Naive thymus-derived CD4-positive, alpha-beta T cell (primary cell): ENCODE measurements around the gene FAM89A. TPM values are rescaled to one million over a fixed set of nuclear protein-coding genes. Genes with fewer than 3 reads are reported as not detected.
"Not testable (repeated sequence)": the region's sequence is repeated elsewhere in the genome, so short reads cannot be mapped to it uniquely, and the experiment has no call there.

Experiments
- ATAC-seq: fragments of 150-1000 bp; cut with Tn5 transposase; 2 replicates; pipeline ENCODE4 v1.10.0; 2021; ENCODE audit warnings: mild to moderate bottlenecking, moderate library complexity
- CTCF ChIA-PET: fragments of 350-600 bp; sonication (Branson Sonifier 250); formaldehyde crosslinking; loops from one replicate; lab custom pipeline; 2021; ENCODE audit warnings: antibody characterized with exemption; lab: Charles Lee
- POLR2A ChIA-PET: fragments of 350-600 bp; sonication (Branson Sonifier 250); formaldehyde crosslinking; loops from one replicate; lab custom pipeline; 2021; ENCODE audit warnings: antibody characterized with exemption, inconsistent platforms; lab: Charles Lee
- DNase-seq, 9 donors: peaks; one replicate each; pipeline versions ENCODE4 v3.0.0 to v3.0.0-alpha.2; 2020 to 2022; ENCODE audit warnings: mixed read lengths in 1 of 9
- H3K27ac ChIP-seq: one replicate; pipeline ENCODE4 v1.7.0; 2013; ENCODE audit warnings: mild to moderate bottlenecking, low read depth, low read length, moderate library complexity
- H3K27me3 ChIP-seq, 2 donors: one replicate each; pipeline ENCODE4 v1.7.0; 2013; ENCODE audit warnings: low read length in 2 of 2, mild to moderate bottlenecking in 2 of 2, moderate library complexity in 2 of 2; ENCODE audit not compliant: control insufficient read depth in 2 of 2, insufficient read depth in 2 of 2
- H3K36me3 ChIP-seq, 3 experiments: 1 replicate in 2 of 3; 2 replicates in 1 of 3; pipeline ENCODE4 v1.7.0; 2013; ENCODE audit warnings: low read length in 3 of 3, mild to moderate bottlenecking in 3 of 3, moderate library complexity in 1 of 3; ENCODE audit not compliant: insufficient read depth in 3 of 3, control insufficient read depth in 2 of 3
- H3K4me1 ChIP-seq, 2 donors: one replicate each; pipeline ENCODE4 v1.7.0; 2013; ENCODE audit warnings: low read length in 2 of 2, mild to moderate bottlenecking in 2 of 2, moderate library complexity in 1 of 2; ENCODE audit not compliant: control insufficient read depth in 2 of 2, insufficient read depth in 2 of 2
- H3K4me3 ChIP-seq: 2 replicates; pipeline ENCODE4 v1.7.0; 2013; ENCODE audit warnings: mild to moderate bottlenecking, low read length
- H3K9me3 ChIP-seq, 3 experiments: 1 replicate in 2 of 3; 2 replicates in 1 of 3; pipeline ENCODE4 v1.7.0; 2013; ENCODE audit warnings: low read length in 3 of 3; ENCODE audit not compliant: control insufficient read depth in 2 of 3
- H3K27ac Mint-ChIP-seq, 9 donors: one replicate each; pipeline ENCODE4 v1.8.0; 2020 to 2022; ENCODE audit warnings: mixed read lengths in 9 of 9, mild to moderate bottlenecking in 8 of 9, moderate library complexity in 5 of 9, inconsistent platforms in 2 of 9
- H3K27me3 Mint-ChIP-seq, 5 donors: one replicate each; pipeline ENCODE4 v1.8.0; 2021 to 2022; ENCODE audit warnings: mixed read lengths in 5 of 5, mild to moderate bottlenecking in 1 of 5
- H3K36me3 Mint-ChIP-seq, 5 donors: one replicate each; pipeline ENCODE4 v1.8.0; 2020 to 2022; ENCODE audit warnings: mixed read lengths in 5 of 5, mild to moderate bottlenecking in 3 of 5, inconsistent platforms in 1 of 5
- H3K4me1 Mint-ChIP-seq, 7 donors: one replicate each; pipeline ENCODE4 v1.8.0; 2020 to 2022; ENCODE audit warnings: mixed read lengths in 7 of 7, mild to moderate bottlenecking in 3 of 7, inconsistent platforms in 1 of 7
- H3K4me3 Mint-ChIP-seq, 10 donors: one replicate each; pipeline ENCODE4 v1.8.0; 2020 to 2022; ENCODE audit warnings: mild to moderate bottlenecking in 10 of 10, mixed read lengths in 10 of 10, moderate library complexity in 6 of 10, inconsistent platforms in 2 of 10
- H3K9me3 Mint-ChIP-seq, 11 donors: one replicate each; pipeline ENCODE4 v1.8.0; 2020 to 2022; ENCODE audit warnings: mixed read lengths in 11 of 11, mild to moderate bottlenecking in 4 of 11, inconsistent platforms in 1 of 11, moderate library complexity in 1 of 11
- intact Hi-C, 2 donors: fragments of 100-400 bp; cut with micrococcal nuclease; formaldehyde crosslinking; loops; one replicate each; pipeline ENCODE4 v1.15.1; 2023
- polyA plus RNA-seq, 2 donors: library from polyadenylated mRNA; unstranded; fragments of 300-500 nt; fragmentation: Illumina TruSeq; gene quantifications; one replicate each; pipeline ENCODE4 v1.2.3, GENCODE V29; 2021
- total RNA-seq, 6 experiments: library from RNA in 5 of 6; stranded (reverse) in 5 of 6; gene quantifications; 1 replicate in 5 of 6; 2 replicates in 1 of 6; pipeline ENCODE4 v1.2.3 and lab custom pipeline; 2021 to 2026

The FAM89A gene
- total and polyA plus RNA-seq, 7 experiments from 2014 or later: 4.5 to 12.0 (median 9.0) TPM

DNA sequence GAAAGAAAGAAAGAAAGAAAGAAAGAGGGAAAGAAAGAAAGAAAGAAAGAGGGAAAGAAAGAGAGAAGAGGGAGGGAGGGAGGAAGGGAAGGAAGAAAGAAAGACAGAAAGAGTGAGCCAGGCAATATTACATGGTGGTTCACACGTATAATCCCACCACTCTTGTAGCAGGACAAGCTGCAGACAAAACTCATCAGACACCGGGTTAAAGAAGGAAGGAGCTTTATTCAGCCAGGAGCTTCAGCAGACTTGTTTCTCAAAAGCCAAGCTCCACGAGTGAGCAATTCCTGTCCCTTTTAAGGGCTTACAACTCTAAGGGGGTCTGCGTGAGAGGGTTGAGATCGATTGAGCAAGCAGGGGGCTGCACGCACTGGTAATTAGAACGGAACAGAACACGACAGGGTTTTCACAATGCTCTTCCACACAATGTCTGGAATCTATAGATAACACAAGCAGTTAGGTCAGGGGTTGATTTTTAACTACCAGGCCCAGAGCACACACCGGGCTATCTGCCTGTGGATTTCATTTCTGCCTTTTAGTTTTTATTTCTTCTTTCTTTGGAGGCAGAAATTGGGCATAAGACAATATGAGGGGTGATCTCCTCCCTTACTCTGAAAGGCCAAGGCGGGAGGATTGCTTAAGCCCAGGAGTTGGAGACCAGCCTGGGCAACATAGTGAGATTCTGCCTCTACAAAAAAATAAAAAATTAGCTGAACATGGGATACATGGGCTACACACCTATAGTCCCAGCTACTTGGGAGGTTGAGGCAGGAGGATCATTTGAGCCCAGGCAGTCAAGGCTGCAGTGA, 6.1 kb upstream of the FAM89A start:
- H3K4me3 ChIP-seq, H3K9me3 ChIP-seq, H3K36me3 Mint-ChIP-seq, H3K27ac Mint-ChIP-seq, H3K4me1 ChIP-seq, H3K36me3 ChIP-seq, H3K27ac ChIP-seq, H3K27me3 ChIP-seq, ATAC-seq, H3K4me3 Mint-ChIP-seq, DNase-seq: not testable (repeated sequence)
- intact Hi-C loops: loop anchor here (10.0 kb wide), 3 partner anchors 289 to 559 kb away; partner anchors contain the start of genes COG2 (in 1 of the 2), EXOC8 (in 1 of the 2) and SPRTN (in 1 of the 2)
- CTCF ChIA-PET: interaction anchor here (0.6 kb wide), 1 partner anchor 157 kb away, joined by 4 read pairs; no protein-coding TSS in a partner anchor
- peaks cover 6 to 70% (median 16%) of the 10 kb centered on the region in 5 donors for H3K27me3 Mint-ChIP-seq
- POLR2A ChIA-PET: interaction anchor here (1.1 kb wide), 1 partner anchor 48 kb away, joined by 4 read pairs; no protein-coding TSS in a partner anchor
- peaks cover 5 to 11% (median 9%) of the 10 kb centered on the region in 7 donors for H3K4me1 Mint-ChIP-seq
- peaks cover 0 to 10% (median 3%) of the 10 kb centered on the region in 11 donors for H3K9me3 Mint-ChIP-seq

DNA sequence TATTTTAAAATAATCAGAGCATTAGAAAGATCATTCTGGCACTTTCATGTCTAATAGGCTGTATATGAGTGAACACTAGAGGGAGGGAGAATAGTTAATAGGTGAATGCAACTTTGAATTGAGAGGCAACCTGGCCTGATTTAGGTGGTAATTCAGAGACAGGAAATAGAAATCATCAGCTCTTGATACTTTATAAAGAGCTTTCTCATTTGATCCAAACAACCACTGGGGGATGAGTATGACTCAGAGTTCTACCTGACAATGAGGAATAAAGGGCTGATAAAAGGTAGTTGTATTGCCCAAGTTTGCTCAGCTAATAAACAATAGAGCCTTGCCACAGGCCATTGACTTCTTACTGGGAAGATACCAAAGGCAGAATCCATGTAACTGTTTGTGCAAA, 5.2 kb upstream of the FAM89A start:
- no peak overlapping the region for H3K4me3 ChIP-seq
- no peaks in the 10 kb centered on the region for H3K27me3 ChIP-seq
- DNase-seq: no peak
- intact Hi-C loops: loop anchor here (10.0 kb wide), 3 partner anchors 290 to 560 kb away; partner anchors contain the start of genes COG2 (in 1 of the 2), EXOC8 (in 1 of the 2) and SPRTN (in 1 of the 2)
- POLR2A ChIA-PET: interaction anchor here (0.6 to 1.1 kb wide), 2 partner anchors 49 to 195 kb away, joined by 4 to 14 read pairs; no protein-coding TSS in a partner anchor
- no peak for ATAC-seq
- no peaks in the 10 kb centered on the region for H3K9me3 ChIP-seq
- H3K36me3 Mint-ChIP-seq: peaks cover 0 to 5% (median 0%) of the 10 kb centered on the region in 5 donors
- H3K27me3 Mint-ChIP-seq: peaks cover 6 to 70% (median 16%) of the 10 kb centered on the region in 5 donors
- no peak overlapping the region for H3K4me3 Mint-ChIP-seq
- H3K9me3 Mint-ChIP-seq: peaks cover 0 to 10% (median 3%) of the 10 kb centered on the region in 11 donors
- no peaks in the 10 kb centered on the region for H3K4me1 ChIP-seq
- H3K36me3 ChIP-seq: peaks cover 0 to 2% (median 0%) of the 10 kb centered on the region in 3 experiments
- peak overlapping the region in 1 of 9 donors; percentile 1 for H3K27ac Mint-ChIP-seq
- CTCF ChIA-PET: interaction anchor here (0.6 kb wide), 1 partner anchor 158 kb away, joined by 4 read pairs; no protein-coding TSS in a partner anchor
- H3K27ac ChIP-seq: no peak overlapping the region
- H3K4me1 Mint-ChIP-seq: peaks cover 6 to 15% (median 10%) of the 10 kb centered on the region in 7 donors

DNA sequence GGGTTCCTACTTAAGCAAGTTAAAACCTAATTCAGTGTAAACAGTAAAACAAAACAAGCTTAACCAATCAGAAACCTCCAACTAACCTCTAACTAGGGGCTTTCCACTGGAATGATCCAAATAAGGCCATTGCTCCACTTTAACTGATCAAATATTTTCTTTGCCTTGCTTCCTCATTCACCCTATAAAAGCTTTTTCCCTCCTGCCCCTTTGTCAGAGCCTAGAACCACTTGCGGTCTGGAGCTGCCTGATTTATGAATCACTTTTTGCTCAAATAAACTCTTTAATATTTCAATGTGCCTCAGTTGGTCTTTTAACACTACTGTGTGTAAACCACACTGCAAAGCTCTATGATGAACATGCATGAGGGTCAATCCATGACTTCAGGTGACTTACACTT, 4.5 kb upstream of the FAM89A start:
- H3K36me3 ChIP-seq: peaks cover 0 to 3% (median 0%) of the 10 kb centered on the region in 3 experiments
- Mint-ChIP-seq H3K4me1 (peaks cover 6 to 16% (median 10%) of the 10 kb centered on the region in 7 donors), H3K4me3 (peak overlapping the region in 1 of 10 donors; percentile 4), H3K27ac (peak overlapping the region in 1 of 9 donors; percentile 1), H3K27me3 (peaks cover 6 to 70% (median 16%) of the 10 kb centered on the region in 5 donors), H3K9me3 (peaks cover 0 to 10% (median 3%) of the 10 kb centered on the region in 11 donors), H3K36me3 (peaks cover 0 to 5% (median 0%) of the 10 kb centered on the region in 5 donors)
- intact Hi-C loops: loop anchor here (5.0 to 10.0 kb wide), 5 partner anchors 127 to 560 kb away; partner anchors contain the start of genes EXOC8 (in 2 of the 2), SPRTN (in 2 of the 2) and COG2 (in 1 of the 2)
- H3K27me3 ChIP-seq: no peaks in the 10 kb centered on the region
- POLR2A ChIA-PET: interaction anchor here (0.6 to 1.1 kb wide), 2 partner anchors 49 to 196 kb away, joined by 4 to 14 read pairs; no protein-coding TSS in a partner anchor
- no peaks in the 10 kb centered on the region for H3K4me1 ChIP-seq
- no peaks in the 10 kb centered on the region for H3K9me3 ChIP-seq
- no peak for DNase-seq
- no peak overlapping the region for H3K4me3 ChIP-seq
- CTCF ChIA-PET: no interaction called here
- H3K27ac ChIP-seq: no peak overlapping the region
- no peak for ATAC-seq

DNA sequence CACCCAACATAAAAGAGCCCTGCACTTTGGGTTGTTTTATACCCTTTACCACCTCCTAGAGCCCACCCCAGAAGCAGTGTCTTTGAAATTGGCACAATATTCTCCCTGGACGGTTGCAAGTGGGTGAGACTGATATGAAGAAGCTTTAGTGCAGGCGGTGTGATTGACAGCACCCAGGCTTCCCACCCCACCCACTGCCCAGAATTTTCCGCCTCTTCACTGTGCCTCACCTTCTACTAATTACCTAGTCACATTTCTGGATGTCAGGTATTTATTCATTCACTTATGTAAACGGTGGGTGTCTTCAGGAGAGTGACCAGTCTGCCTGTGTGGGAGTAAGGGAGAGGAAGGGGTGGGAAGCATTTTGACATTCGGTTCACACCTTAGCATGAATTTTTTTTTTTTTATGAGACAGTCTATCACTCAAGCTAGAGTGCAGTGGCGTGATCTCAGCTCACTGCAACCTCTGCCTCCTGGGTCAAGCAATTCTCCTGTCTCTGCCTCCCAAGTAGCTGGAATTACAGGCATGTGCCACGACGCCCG, 1.7 kb upstream of the FAM89A start:
- intact Hi-C loops: loop anchor here (5.0 to 10.0 kb wide), 5 partner anchors 124 to 563 kb away; partner anchors contain the start of genes EXOC8 (in 2 of the 2), SPRTN (in 2 of the 2) and COG2 (in 1 of the 2)
- POLR2A ChIA-PET: no interaction called here
- Mint-ChIP-seq H3K27me3 (peaks cover 0 to 52% (median 8%) of the 10 kb centered on the region in 5 donors), H3K4me1 (peaks cover 18 to 36% (median 28%) of the 10 kb centered on the region in 7 donors), H3K4me3 (peak overlapping the region in 9 of 10 donors; percentile 64 to 85 (median 81)), H3K27ac (peak overlapping the region in 8 of 9 donors; percentile 61 to 86 (median 81)), H3K9me3 (peaks cover 0 to 8% (median 3%) of the 10 kb centered on the region in 11 donors), H3K36me3 (peaks cover 0 to 5% (median 1%) of the 10 kb centered on the region in 5 donors)
- CTCF ChIA-PET: no interaction called here
- H3K27me3 ChIP-seq: no peaks in the 10 kb centered on the region
- peaks cover 10% of the 10 kb centered on the region in 2 donors for H3K4me1 ChIP-seq
- DNase-seq (no peak), ATAC-seq (no peak)
- peak overlapping the region; percentile 67 for H3K4me3 ChIP-seq
- H3K36me3 ChIP-seq: peaks cover 0 to 3% (median 0%) of the 10 kb centered on the region in 3 experiments
- H3K9me3 ChIP-seq: no peaks in the 10 kb centered on the region
- H3K27ac ChIP-seq: no peak overlapping the region

DNA sequence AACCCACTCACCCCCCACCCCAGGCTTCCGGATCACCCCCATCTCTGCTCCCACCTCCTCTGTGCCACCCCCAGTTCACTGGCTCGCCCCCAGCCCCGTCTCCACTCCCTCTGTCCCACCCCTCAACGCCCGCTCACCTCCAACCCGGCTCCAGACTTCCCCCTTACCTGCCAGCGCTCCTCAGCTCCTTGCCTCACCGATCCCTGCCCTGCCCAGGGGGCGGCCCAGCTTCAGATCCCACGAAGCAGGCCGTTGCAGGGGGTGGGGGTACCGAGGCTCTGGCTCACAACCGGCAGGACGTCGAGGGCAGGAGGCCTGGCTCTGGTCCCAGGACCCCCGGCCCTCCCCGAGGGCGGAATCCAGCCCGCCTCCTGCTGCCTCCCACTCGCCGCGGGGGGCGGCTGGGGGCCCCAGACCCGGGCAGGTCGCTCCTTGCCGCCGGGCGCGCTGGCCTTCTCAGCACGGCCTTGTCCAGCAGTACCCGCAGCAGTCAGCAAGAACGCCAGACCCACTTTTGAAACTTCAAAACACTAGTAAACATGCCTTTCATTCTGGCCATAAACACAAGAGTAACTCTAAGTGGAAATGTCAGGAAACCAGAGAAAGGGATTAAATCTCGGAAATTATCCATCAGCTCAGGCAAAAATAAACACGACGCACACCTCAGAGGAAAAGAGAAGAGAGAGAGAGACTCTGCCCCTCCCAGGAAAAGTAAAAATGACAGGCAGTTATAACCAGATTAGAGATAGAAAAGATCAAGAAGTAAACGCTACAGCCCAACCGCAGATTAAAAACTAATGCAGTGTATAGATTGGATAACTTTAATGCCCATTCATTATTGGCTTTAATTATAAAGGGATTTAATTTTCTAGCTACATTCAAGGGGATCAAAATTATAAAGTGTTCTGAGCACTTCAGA, 1.0 kb upstream of the FAM89A start:
- Mint-ChIP-seq H3K36me3 (peaks cover 0 to 5% (median 1%) of the 10 kb centered on the region in 5 donors), H3K27ac (peak overlapping the region; percentile 4 to 86 (median 79)), H3K4me3 (peak overlapping the region; percentile 67 to 90 (median 82)), H3K27me3 (peaks cover 0 to 44% (median 2%) of the 10 kb centered on the region in 5 donors), H3K9me3 (peaks cover 0 to 8% (median 3%) of the 10 kb centered on the region in 11 donors), H3K4me1 (peaks cover 26 to 44% (median 35%) of the 10 kb centered on the region in 7 donors)
- ATAC-seq (no peak), DNase-seq (peak in 3 of 9 donors; percentile 15 to 57 (median 18))
- Histone ChIP-seq H3K36me3 (peaks cover 0 to 3% (median 0%) of the 10 kb centered on the region in 3 experiments), H3K4me3 (peak overlapping the region; percentile 67), H3K4me1 (peaks cover 10 to 13% of the 10 kb centered on the region in 2 donors), H3K9me3 (no peaks in the 10 kb centered on the region), H3K27me3 (no peaks in the 10 kb centered on the region), H3K27ac (peak overlapping the region; percentile 63)
- ChIA-PET POLR2A (interaction anchor here (0.8 to 1.9 kb wide), 5 partner anchors 9 to 398 kb away, joined by 3 to 12 read pairs (median 4); partner anchors contain the start of genes ARV1 and TTC13), CTCF (interaction anchor here (0.7 to 0.8 kb wide), 2 partner anchors 62 to 72 kb away, joined by 3 to 8 read pairs; partner anchors contain the start of gene ARV1)
- intact Hi-C loops: loop anchor here (1.0 to 10.0 kb wide), 9 partner anchors 63 to 564 kb away; partner anchors contain the start of genes C1orf198 (in 2 of the 2), COG2 (in 2 of the 2), EXOC8 (in 2 of the 2) and SPRTN (in 2 of the 2)
